Prostate gland (tissue), 2 donors: Measurements from ENCODE around the gene CABP2.

ENCODE experiments used
- CTCF ChIP-seq, 4 experiments: fragments of 200-600 bp in 2 of 4; fragments of 450-650 bp in 2 of 4; sonication (generic) in 2 of 4; IDR thresholded peaks; 1 replicate in 3 of 4; 2 replicates in 1 of 4; pipeline ENCODE4 v1.5.1; 2016 to 2019; ENCODE audit warnings: antibody characterized with exemption in 4 of 4, mild to moderate bottlenecking in 2 of 4, moderate library complexity in 2 of 4
- POLR2A ChIP-seq: fragments of 450-650 bp; IDR thresholded peaks from one replicate; pipeline ENCODE4 v1.6.1; 2016; ENCODE audit warnings: antibody characterized with exemption, mild to moderate bottlenecking
- POLR2AphosphoS5 ChIP-seq: sonication (generic); formaldehyde crosslinking; IDR thresholded peaks from one replicate; pipeline ENCODE4 v1.6.1; 2017; ENCODE audit warnings: antibody characterized with exemption

DNA sequence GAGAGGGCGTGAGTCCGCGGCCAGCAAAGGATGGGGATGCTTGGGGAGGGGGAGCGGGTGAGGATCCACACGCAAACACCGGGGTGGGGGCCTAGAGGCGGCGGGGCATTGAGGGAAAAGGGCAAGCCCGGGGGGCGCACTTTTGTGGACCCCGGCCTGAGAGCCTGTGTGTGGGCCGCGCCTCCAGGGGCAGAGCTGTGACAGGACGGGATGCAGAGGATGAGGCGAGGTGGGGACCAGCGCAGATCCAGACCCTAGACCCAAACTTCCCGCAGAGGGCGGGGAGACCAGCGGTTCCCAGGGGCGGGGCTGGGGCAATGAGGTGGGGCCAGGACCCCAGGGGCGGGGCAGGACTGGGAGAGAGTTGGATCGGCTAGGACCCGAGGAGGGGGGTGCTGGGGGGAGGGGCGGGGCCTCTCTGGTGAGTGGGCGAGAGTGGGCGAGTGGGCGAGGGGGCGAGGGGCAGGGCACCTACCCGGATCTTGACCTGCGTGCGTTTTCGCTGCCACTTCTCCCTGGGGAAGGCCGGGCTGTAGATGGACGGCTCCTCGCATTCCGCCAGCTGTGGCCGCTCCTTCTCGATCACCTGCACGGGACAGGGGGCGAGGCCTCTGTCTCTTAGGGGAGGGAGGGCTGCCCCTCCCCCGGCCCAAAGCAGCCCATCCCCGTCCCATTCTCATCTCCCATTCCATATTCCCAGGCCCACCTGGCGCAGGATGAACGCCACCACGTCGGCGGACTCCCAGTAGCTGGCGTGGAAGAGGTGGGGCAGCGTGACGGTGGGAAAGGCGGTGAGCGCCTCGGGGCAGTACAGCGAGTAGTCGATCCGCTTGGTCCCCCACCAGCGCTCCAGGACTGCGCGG, 28.6 kb downstream of the CABP2 start:
- TF ChIP-seq CTCF (IDR thresholded peaks at IDR 0.05) (no peak), POLR2A (no peak), POLR2AphosphoS5 (no peak)
